ENCODE measurements around the gene CYBC1.

DNA sequence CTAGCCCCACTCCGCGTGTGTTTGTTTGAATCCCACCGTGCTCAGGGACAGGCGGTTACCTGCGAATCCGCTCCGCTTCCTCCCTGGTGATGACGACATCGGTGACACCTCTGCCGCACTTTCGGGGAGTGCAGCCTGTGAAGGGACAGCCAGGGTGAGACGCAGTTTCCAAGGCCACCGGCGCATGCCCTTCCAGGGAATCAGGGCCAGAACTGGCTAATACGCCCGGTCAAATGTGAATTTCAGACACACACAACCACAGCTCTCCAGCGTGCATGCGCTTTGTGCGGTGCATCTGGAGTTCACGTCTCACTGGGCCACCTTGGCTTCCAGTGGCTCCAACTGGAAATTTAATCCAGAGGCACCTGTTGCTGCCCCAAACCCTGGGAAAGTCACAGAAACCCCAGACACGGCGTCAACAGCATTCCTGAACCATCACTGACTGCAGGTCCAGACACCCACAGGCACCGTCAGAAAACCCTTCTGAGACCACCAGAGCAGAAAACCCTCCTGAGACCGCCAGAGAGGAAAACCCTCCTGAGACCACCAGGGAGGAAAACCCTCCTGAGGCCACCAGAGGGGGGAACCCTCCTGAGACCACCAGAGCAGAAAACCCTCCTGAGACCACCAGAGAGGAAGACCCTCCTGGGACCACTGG is 39.0 kb downstream of the CYBC1 start:
- TF ChIP-seq, protein P1, sequence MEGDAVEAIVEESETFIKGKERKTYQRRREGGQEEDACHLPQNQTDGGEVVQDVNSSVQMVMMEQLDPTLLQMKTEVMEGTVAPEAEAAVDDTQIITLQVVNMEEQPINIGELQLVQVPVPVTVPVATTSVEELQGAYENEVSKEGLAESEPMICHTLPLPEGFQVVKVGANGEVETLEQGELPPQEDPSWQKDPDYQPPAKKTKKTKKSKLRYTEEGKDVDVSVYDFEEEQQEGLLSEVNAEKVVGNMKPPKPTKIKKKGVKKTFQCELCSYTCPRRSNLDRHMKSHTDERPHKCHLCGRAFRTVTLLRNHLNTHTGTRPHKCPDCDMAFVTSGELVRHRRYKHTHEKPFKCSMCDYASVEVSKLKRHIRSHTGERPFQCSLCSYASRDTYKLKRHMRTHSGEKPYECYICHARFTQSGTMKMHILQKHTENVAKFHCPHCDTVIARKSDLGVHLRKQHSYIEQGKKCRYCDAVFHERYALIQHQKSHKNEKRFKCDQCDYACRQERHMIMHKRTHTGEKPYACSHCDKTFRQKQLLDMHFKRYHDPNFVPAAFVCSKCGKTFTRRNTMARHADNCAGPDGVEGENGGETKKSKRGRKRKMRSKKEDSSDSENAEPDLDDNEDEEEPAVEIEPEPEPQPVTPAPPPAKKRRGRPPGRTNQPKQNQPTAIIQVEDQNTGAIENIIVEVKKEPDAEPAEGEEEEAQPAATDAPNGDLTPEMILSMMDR (optimal IDR thresholded peaks at IDR 0.05 in 1 of 3, IDR thresholded peaks at IDR 0.05 in 1 of 3, conservative IDR thresholded peaks at IDR 0.05 in 1 of 3; ENCODE audit: extremely low read depth in 1 of 3, insufficient read depth in 2 of 3, low read length in 3 of 3), result no peak
- no peak for TF ChIP-seq EZH2 (IDR thresholded peaks at IDR 0.05; ENCODE audit: low read length)

Measured in keratinocyte (primary cell).